Measurements from ENCODE around the gene ZNF451. TPM values are rescaled to one million over a fixed set of nuclear protein-coding genes. Genes with fewer than 3 reads are reported as not detected.

Gene ZNF451
- total and polyA plus RNA-seq, 2 experiments from 2014 or later, result 19.9 to 39.0 TPM

GRCh38 chr6:57135885-57136284, 45.9 kb downstream of the ZNF451 start:
- Histone ChIP-seq H4K20me1 (ENCODE audit: insufficient read depth) (no peaks in the 10 kb centered on the region), H3K4me3 (no peak overlapping the region), H3K79me2 (ENCODE audit: insufficient read depth) (peaks cover 9% of the 10 kb centered on the region; the same call in 1 of the 2 replicates), H3K9me2 (ENCODE audit: insufficient read depth) (no peaks in the 10 kb centered on the region), H3K4me2 (ENCODE audit: unreplicated experiment) (no peak overlapping the region), H3K27me3 (replicated peaks; ENCODE audit: insufficient read depth) (no peaks in the 10 kb centered on the region), H3K4me1 (ENCODE audit: insufficient read depth) (peaks cover 9% of the 10 kb centered on the region), H3K9ac (no peak overlapping the region), H3K27ac (no peak overlapping the region), H3F3A (ENCODE audit: insufficient read depth) (peaks cover 2% of the 10 kb centered on the region; the same call in 1 of the 2 replicates), H2AFZ (no peak overlapping the region), H3K9me3 (ENCODE audit: low read depth) (no peaks in the 10 kb centered on the region), H3K36me3 (ENCODE audit: low read depth) (peaks cover 45% of the 10 kb centered on the region)
- DNase-seq, result peak; percentile 21
- WGBS, 2 experiments (ENCODE audit: low coverage in 1 of 2, low lambda C conversion rate in 2 of 2, missing lambda C conversion rate in 2 of 2), result 17 to 43% methylated on average over 1 of the region's 1 CpG
- TF ChIP-seq EZH2phosphoT487 (IDR thresholded peaks at IDR 0.05; ENCODE audit: insufficient read depth, low read depth) (no peak), EZH2 (IDR thresholded peaks at IDR 0.05; ENCODE audit: insufficient read depth, poor library complexity, severe bottlenecking) (no peak)
- in situ Hi-C loops (cut with MboI), result no loop called here

- peaks cover 52% of the 10 kb centered on the region for H3K36me3 ChIP-seq (ENCODE audit: low read depth)
- no peak overlapping the region for H2AFZ ChIP-seq
- in situ Hi-C loops (cut with MboI), result no loop called here
- no peak overlapping the region for H3K4me3 ChIP-seq
- no peak overlapping the region for H3K27ac ChIP-seq
- no peaks in the 10 kb centered on the region for H3K4me1 ChIP-seq (ENCODE audit: insufficient read depth)
- H3K9me3 ChIP-seq (ENCODE audit: low read depth), result no peaks in the 10 kb centered on the region
- H3K9me2 ChIP-seq (ENCODE audit: insufficient read depth), result no peaks in the 10 kb centered on the region
- H3K27me3 ChIP-seq (replicated peaks; ENCODE audit: insufficient read depth), result no peaks in the 10 kb centered on the region
- DNase-seq, result no peak
- TF ChIP-seq EZH2phosphoT487 (IDR thresholded peaks at IDR 0.05; ENCODE audit: insufficient read depth, low read depth) (no peak), EZH2 (IDR thresholded peaks at IDR 0.05; ENCODE audit: insufficient read depth, poor library complexity, severe bottlenecking) (no peak)
- H3K79me2 ChIP-seq (ENCODE audit: insufficient read depth), result no peaks in the 10 kb centered on the region; the same call in 1 of the 2 replicates
- H4K20me1 ChIP-seq (ENCODE audit: insufficient read depth), result no peaks in the 10 kb centered on the region
- H3K9ac ChIP-seq, result no peak overlapping the region
- H3F3A ChIP-seq (ENCODE audit: insufficient read depth), result peaks cover 4% of the 10 kb centered on the region; the same call in 1 of the 2 replicates
- H3K4me2 ChIP-seq (ENCODE audit: unreplicated experiment), result no peak overlapping the region
- WGBS, 2 experiments (ENCODE audit: low coverage in 1 of 2, low lambda C conversion rate in 2 of 2, missing lambda C conversion rate in 2 of 2), result 94 to 95% methylated on average over 2 of the region's 2 CpGs
Measured at GRCh38 chr6:57137350-57137749, 47.4 kb downstream of the ZNF451 start.

GRCh38 chr6:57138026-57138425, 48.0 kb downstream of the ZNF451 start:
- Histone ChIP-seq H3K36me3 (ENCODE audit: low read depth) (peaks cover 57% of the 10 kb centered on the region), H3K4me1 (ENCODE audit: insufficient read depth) (no peaks in the 10 kb centered on the region), H3K9me3 (ENCODE audit: low read depth) (no peaks in the 10 kb centered on the region), H3K27me3 (replicated peaks; ENCODE audit: insufficient read depth) (no peaks in the 10 kb centered on the region), H3K27ac (no peak overlapping the region), H3F3A (ENCODE audit: insufficient read depth) (peaks cover 4% of the 10 kb centered on the region; the same call in 1 of the 2 replicates), H3K4me2 (ENCODE audit: unreplicated experiment) (no peak overlapping the region), H3K9ac (no peak overlapping the region), H3K4me3 (no peak overlapping the region), H3K79me2 (ENCODE audit: insufficient read depth) (no peaks in the 10 kb centered on the region; the same call in 1 of the 2 replicates), H3K9me2 (ENCODE audit: insufficient read depth) (no peaks in the 10 kb centered on the region), H2AFZ (no peak overlapping the region), H4K20me1 (ENCODE audit: insufficient read depth) (no peaks in the 10 kb centered on the region)
- TF ChIP-seq EZH2 (IDR thresholded peaks at IDR 0.05; ENCODE audit: insufficient read depth, poor library complexity, severe bottlenecking), result no peak
- TF ChIP-seq EZH2phosphoT487 (IDR thresholded peaks at IDR 0.05; ENCODE audit: insufficient read depth, low read depth), result no peak
- in situ Hi-C loops (cut with MboI), result no loop called here
- DNase-seq, result no peak
- 95 to 98% methylated on average over 11 of the region's 11 CpGs for WGBS, 2 experiments (ENCODE audit: low coverage in 1 of 2, low lambda C conversion rate in 2 of 2, missing lambda C conversion rate in 2 of 2)

GRCh38 chr6:57141451-57142177, 51.6 kb downstream of the ZNF451 start:
- Histone ChIP-seq H3K36me3 (ENCODE audit: low read depth) (peaks cover 44% of the 10 kb centered on the region), H3K4me2 (ENCODE audit: unreplicated experiment) (no peak overlapping the region)
- 96 to 99% methylated on average over 4 of the region's 4 CpGs for WGBS, 2 experiments (ENCODE audit: low coverage in 1 of 2, low lambda C conversion rate in 2 of 2, missing lambda C conversion rate in 2 of 2)

More at GRCh38 chr6:57141451-57142177, 51.6 kb downstream of the ZNF451 start:
- H3K79me2 ChIP-seq (ENCODE audit: insufficient read depth), result peaks cover 8% of the 10 kb centered on the region
- DNase-seq, result no peak
- no peak overlapping the region for H3K4me3 ChIP-seq
- no peak for TF ChIP-seq EZH2 (IDR thresholded peaks at IDR 0.05; ENCODE audit: insufficient read depth, poor library complexity, severe bottlenecking)
- no peak overlapping the region for H3K27ac ChIP-seq
- H3K9me2 ChIP-seq (ENCODE audit: insufficient read depth), result no peaks in the 10 kb centered on the region; the same call in 1 of the 2 replicates
- in situ Hi-C loops (cut with MboI), result no loop called here
- H3K9ac ChIP-seq, result no peak overlapping the region
- no peaks in the 10 kb centered on the region for H4K20me1 ChIP-seq (ENCODE audit: insufficient read depth)
- H2AFZ ChIP-seq, result no peak overlapping the region
- no peaks in the 10 kb centered on the region for H3K9me3 ChIP-seq (ENCODE audit: low read depth)
- H3K27me3 ChIP-seq (replicated peaks; ENCODE audit: insufficient read depth), result no peaks in the 10 kb centered on the region
- H3F3A ChIP-seq (ENCODE audit: insufficient read depth), result peaks cover 4% of the 10 kb centered on the region; the same call in 1 of the 2 replicates
- no peaks in the 10 kb centered on the region for H3K4me1 ChIP-seq (ENCODE audit: insufficient read depth)
